Measurements from ENCODE around the gene S100A11. TPM values are rescaled to one million over a fixed set of nuclear protein-coding genes. Genes with fewer than 3 reads are reported as not detected.
A peak's percentile ranks its signal among the peaks of the same experiment; 100 is the strongest.

Gene S100A11
- total and polyA plus RNA-seq, 2 donors (not counting 1 experiment from before 2014, with no cell fraction given) = 26.2 to 31.4 TPM

DNA sequence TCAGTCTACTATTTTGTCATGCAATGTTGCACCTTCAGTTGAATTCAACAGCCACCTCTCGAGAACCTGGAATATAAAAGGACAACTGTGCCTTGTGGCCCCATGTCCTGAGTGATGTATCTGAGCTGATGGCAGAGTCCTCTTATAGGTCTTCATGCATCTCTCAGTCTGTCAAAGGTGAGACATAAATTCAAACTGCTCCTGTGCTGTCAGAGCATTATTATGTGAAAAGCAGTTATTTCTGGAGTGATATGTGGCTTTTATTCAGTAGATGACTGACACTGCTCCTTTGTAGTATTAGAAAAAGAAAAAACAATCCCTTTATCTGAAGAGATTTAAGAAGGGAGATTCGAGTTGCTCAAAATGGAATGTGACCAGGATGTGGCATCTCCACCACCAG is 51.5 kb downstream of the S100A11 start:
- CTCF ChIA-PET = interaction anchor here (1.3 to 12.0 kb wide), 5 partner anchors 9 to 91 kb away, joined by 3 to 138 read pairs (median 4); no protein-coding TSS in a partner anchor
- Histone ChIP-seq H3K27me3 (replicated peaks in 1 of 4; ENCODE audit: control extremely low read depth in 1 of 4, control insufficient read depth in 3 of 4, insufficient read depth in 4 of 4, low read length in 3 of 4) (no peaks in the 10 kb centered on the region), H3K4me3 (ENCODE audit: control extremely low read depth in 1 of 5, extremely low read depth in 1 of 5, insufficient read depth in 1 of 5, low read depth in 2 of 5, low read length in 4 of 5) (no peak overlapping the region), H3K4me1 (ENCODE audit: control insufficient read depth in 2 of 2, insufficient read depth in 2 of 2, low read length in 2 of 2) (peaks cover 4 to 9% of the 10 kb centered on the region in 2 donors), H3K9ac (ENCODE audit: low read length) (no peak overlapping the region), H2AFZ (ENCODE audit: insufficient read depth, low read depth, low read length, poor library complexity, severe bottlenecking) (no peak overlapping the region), H3K36me3 (replicated peaks in 1 of 2; ENCODE audit: control extremely low read depth in 1 of 2, control insufficient read depth in 1 of 2, extremely low read depth in 1 of 2, insufficient read depth in 2 of 2, low read length in 1 of 2) (peaks cover 0 to 42% of the 10 kb centered on the region in 2 experiments), H3K4me2 (replicated peaks; ENCODE audit: low read depth, low read length, poor library complexity, severe bottlenecking) (no peak overlapping the region), H3K79me2 (ENCODE audit: control insufficient read depth, insufficient read depth, low read length) (no peaks in the 10 kb centered on the region), H3K9me3 (ENCODE audit: control extremely low read depth in 1 of 3, control insufficient read depth in 2 of 3, insufficient read depth in 1 of 3, low read length in 2 of 3) (no peaks in the 10 kb centered on the region), H3K27ac (ENCODE audit: low read length in 2 of 2) (no peak overlapping the region), H4K20me1 (ENCODE audit: control insufficient read depth, insufficient read depth, low read length, poor library complexity, severe bottlenecking) (peaks cover 12% of the 10 kb centered on the region)
- ATAC-seq (ENCODE audit: low read depth) (no peak), DNase-seq (no peak)
- Mint-ChIP-seq H3K9me3 (ENCODE audit: insufficient read depth) (no peaks in the 10 kb centered on the region), H3K4me3 (no peak overlapping the region), H3K4me1 (peaks cover 19% of the 10 kb centered on the region), H3K27ac (no peak overlapping the region), H3K27me3 (no peaks in the 10 kb centered on the region)
- intact Hi-C loops (cut with micrococcal nuclease) = no loop called here
- WGBS (ENCODE audit: insufficient coverage) = 91% methylated on average over 1 of the region's 2 CpGs
- TF ChIP-seq EZH2 (IDR thresholded peaks at IDR 0.05; ENCODE audit: borderline replicate concordance, insufficient read depth, low read depth, low read length, poor library complexity, severe bottlenecking) = no peak
- TF ChIP-seq, protein P1, sequence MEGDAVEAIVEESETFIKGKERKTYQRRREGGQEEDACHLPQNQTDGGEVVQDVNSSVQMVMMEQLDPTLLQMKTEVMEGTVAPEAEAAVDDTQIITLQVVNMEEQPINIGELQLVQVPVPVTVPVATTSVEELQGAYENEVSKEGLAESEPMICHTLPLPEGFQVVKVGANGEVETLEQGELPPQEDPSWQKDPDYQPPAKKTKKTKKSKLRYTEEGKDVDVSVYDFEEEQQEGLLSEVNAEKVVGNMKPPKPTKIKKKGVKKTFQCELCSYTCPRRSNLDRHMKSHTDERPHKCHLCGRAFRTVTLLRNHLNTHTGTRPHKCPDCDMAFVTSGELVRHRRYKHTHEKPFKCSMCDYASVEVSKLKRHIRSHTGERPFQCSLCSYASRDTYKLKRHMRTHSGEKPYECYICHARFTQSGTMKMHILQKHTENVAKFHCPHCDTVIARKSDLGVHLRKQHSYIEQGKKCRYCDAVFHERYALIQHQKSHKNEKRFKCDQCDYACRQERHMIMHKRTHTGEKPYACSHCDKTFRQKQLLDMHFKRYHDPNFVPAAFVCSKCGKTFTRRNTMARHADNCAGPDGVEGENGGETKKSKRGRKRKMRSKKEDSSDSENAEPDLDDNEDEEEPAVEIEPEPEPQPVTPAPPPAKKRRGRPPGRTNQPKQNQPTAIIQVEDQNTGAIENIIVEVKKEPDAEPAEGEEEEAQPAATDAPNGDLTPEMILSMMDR (IDR thresholded peaks at IDR 0.05) = no peak
- POLR2A ChIA-PET = no interaction called here

DNA sequence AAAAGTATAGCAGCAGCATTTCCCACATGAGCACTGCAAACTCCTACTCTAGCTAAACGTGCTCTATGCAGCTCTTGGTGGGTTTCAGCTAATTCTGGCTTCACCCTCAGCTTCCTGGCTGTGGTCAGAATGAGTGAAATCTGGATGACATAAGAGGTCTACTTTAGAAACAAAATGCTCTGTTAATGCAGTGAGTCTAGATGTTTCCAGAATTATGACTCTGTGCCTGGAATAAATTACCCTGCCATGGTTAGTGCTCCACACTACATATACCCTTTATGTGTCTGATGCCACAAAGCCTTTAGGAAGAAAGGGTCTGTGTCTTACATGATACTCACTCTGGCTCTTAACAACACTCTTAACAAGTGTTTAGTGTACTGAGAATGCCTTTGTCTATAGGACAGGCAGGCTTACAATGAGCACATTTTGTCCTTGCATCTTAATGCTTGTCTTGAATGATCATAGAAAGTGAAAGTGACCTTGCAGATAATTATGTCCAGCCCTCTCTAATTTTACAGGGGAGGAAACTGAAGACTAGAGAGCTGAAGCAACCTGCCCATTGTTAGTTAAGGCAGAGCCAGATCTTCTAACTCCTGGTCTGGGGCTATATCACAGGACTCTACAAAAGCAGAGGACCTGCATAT is 52.4 kb downstream of the S100A11 start:
- H3K4me2 ChIP-seq (replicated peaks; ENCODE audit: low read depth, low read length, poor library complexity, severe bottlenecking) = no peak overlapping the region
- peaks cover 4 to 9% of the 10 kb centered on the region in 2 donors for H3K4me1 ChIP-seq (ENCODE audit: control insufficient read depth in 2 of 2, insufficient read depth in 2 of 2, low read length in 2 of 2)
- Mint-ChIP-seq H3K27ac (peak overlapping the region; percentile 13), H3K4me1 (peaks cover 18% of the 10 kb centered on the region), H3K9me3 (ENCODE audit: insufficient read depth) (no peaks in the 10 kb centered on the region), H3K27me3 (peaks cover 5% of the 10 kb centered on the region), H3K4me3 (no peak overlapping the region)
- CTCF ChIA-PET = interaction anchor here (1.3 to 12.0 kb wide), 5 partner anchors 9 to 90 kb away, joined by 3 to 138 read pairs (median 4); no protein-coding TSS in a partner anchor
- no peak overlapping the region for H3K4me3 ChIP-seq (ENCODE audit: control extremely low read depth in 1 of 5, extremely low read depth in 1 of 5, insufficient read depth in 1 of 5, low read depth in 2 of 5, low read length in 4 of 5)
- H2AFZ ChIP-seq (ENCODE audit: insufficient read depth, low read depth, low read length, poor library complexity, severe bottlenecking) = no peak overlapping the region
- H3K9me3 ChIP-seq (ENCODE audit: control extremely low read depth in 1 of 3, control insufficient read depth in 2 of 3, insufficient read depth in 1 of 3, low read length in 2 of 3) = no peaks in the 10 kb centered on the region
- no peak for TF ChIP-seq EZH2 (IDR thresholded peaks at IDR 0.05; ENCODE audit: borderline replicate concordance, insufficient read depth, low read depth, low read length, poor library complexity, severe bottlenecking)
- TF ChIP-seq, protein P1 (IDR thresholded peaks at IDR 0.05) = no peak
- H3K9ac ChIP-seq (ENCODE audit: low read length) = no peak overlapping the region
- intact Hi-C loops (cut with micrococcal nuclease) = no loop called here
- POLR2A ChIA-PET = no interaction called here
- H3K27ac ChIP-seq (ENCODE audit: low read length in 2 of 2) = no peak overlapping the region
- H4K20me1 ChIP-seq (ENCODE audit: control insufficient read depth, insufficient read depth, low read length, poor library complexity, severe bottlenecking) = peaks cover 3% of the 10 kb centered on the region
- peaks cover 0 to 42% of the 10 kb centered on the region in 2 experiments for H3K36me3 ChIP-seq (replicated peaks in 1 of 2; ENCODE audit: control extremely low read depth in 1 of 2, control insufficient read depth in 1 of 2, extremely low read depth in 1 of 2, insufficient read depth in 2 of 2, low read length in 1 of 2)
- ATAC-seq (ENCODE audit: low read depth) = no peak
- H3K27me3 ChIP-seq (replicated peaks in 1 of 4; ENCODE audit: control extremely low read depth in 1 of 4, control insufficient read depth in 3 of 4, insufficient read depth in 4 of 4, low read length in 3 of 4) = no peaks in the 10 kb centered on the region
- no CpG with 5 or more reads among the region's 1 CpG for WGBS (ENCODE audit: insufficient coverage)
- H3K79me2 ChIP-seq (ENCODE audit: control insufficient read depth, insufficient read depth, low read length) = no peaks in the 10 kb centered on the region
- DNase-seq = no peak
